ENCODE results near the gene KIF25. TPM values are rescaled to one million over a fixed set of nuclear protein-coding genes. Genes with fewer than 3 reads are reported as not detected.

Gene KIF25
- total RNA-seq, 4 donors from 2014 or later = 0.28 TPM; not detected in 3

DNA sequence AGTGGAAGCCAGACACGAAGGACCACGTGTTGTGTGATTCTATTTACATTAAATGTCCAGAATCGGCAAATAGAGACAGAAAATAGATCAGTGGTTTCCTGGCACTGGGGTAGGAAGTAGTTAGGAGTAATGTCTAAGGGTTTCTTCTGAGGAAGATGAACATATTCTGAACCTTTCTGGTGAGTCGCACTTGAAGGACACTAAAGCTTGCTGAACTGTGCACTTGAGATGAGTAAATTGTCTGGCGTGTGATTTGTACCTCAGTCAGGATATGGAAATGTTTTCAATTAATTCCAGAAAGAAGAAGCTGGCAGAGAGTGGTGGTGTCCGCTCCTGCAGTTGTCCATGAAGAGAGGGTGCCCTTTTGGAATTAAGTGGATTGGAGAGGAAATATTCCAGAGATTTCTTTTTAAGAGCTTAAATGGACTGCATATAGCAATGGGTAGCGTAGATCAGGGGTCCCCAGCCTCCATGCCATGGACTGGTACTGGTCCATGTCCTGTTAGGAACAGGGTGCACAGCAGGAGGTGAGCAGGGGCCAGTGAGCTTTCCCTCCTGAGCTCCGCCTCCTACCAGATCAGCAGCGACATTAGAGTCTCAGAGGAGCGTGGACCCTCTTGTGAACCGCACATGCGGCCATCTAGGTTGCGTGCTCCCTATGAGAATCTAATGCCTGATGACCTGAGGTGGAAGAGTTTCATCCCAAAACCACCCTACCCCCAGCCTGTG, 12.4 kb upstream of the KIF25 start:
- TF ChIP-seq POLR2A (IDR thresholded peaks at IDR 0.05) (no peak), CTCF (IDR thresholded peaks at IDR 0.05) (no peak)
- Histone ChIP-seq H3K27me3 (no peaks in the 10 kb centered on the region), H3K4me3 (no peak overlapping the region), H3K36me3 (no peaks in the 10 kb centered on the region), H3K4me1 (no peaks in the 10 kb centered on the region), H3K9me3 (no peaks in the 10 kb centered on the region), H3K27ac (no peak overlapping the region)
- intact Hi-C loops (cut with DNase I; ENCODE audit: low total_unique reads) = no loop called here
- DNase-seq = no peak

GRCh38 chr6:167985911-167986595, 11.4 kb upstream of the KIF25 start:
- no peak for DNase-seq

DNA sequence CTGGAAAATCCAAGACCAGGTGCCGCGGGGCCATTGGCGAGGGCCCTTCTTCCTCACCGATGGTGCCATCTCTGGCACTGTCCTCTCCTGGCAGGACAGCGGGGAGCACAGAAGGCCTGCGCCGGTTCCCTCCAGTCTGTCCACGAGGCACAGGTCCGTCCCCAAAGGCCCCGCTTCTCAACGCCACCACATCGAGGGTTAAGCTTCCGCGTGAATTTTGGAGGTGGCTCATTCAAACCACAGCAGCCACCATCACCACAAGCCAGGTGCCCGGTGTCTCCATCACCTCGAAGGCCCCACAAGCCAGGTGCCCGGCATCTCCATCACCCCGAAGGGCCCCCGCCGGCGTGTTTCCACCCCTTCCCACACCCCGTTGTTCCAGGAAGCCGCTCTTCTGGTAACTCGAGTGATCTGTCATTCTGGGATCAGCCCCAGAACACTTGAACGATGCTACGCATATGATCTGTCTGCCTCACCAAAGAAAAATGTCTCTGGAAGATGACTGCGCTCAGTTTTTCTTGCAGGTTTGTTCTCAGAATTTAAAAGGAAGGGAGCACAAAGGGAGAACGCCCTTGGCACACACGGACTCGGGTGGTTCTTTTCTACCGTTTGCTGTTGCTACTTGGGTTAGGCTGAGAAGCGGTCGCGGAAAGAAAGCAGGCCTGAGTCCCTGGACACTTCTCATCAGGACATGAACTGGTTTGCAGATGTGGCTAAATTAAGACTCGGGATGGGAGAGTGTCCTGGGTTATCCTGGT, 9.9 kb upstream of the KIF25 start:
- Histone ChIP-seq H3K4me3 (no peak overlapping the region), H3K27me3 (no peaks in the 10 kb centered on the region), H3K36me3 (no peaks in the 10 kb centered on the region), H3K4me1 (no peaks in the 10 kb centered on the region), H3K9me3 (no peaks in the 10 kb centered on the region), H3K27ac (no peak overlapping the region)
- no peak for TF ChIP-seq CTCF (IDR thresholded peaks at IDR 0.05)
- TF ChIP-seq POLR2A (IDR thresholded peaks at IDR 0.05) = no peak
- intact Hi-C loops (cut with DNase I; ENCODE audit: low total_unique reads) = no loop called here
- DNase-seq = no peak

More at GRCh38 chr6:167985911-167986595, 11.4 kb upstream of the KIF25 start:
- Histone ChIP-seq H3K27ac (no peak overlapping the region), H3K4me1 (no peaks in the 10 kb centered on the region), H3K9me3 (no peaks in the 10 kb centered on the region), H3K27me3 (no peaks in the 10 kb centered on the region), H3K4me3 (no peak overlapping the region), H3K36me3 (no peaks in the 10 kb centered on the region)
- TF ChIP-seq CTCF (IDR thresholded peaks at IDR 0.05) (no peak), POLR2A (IDR thresholded peaks at IDR 0.05) (no peak)
- intact Hi-C loops (cut with DNase I; ENCODE audit: low total_unique reads) = no loop called here

GRCh38 chr6:167988154-167988495, 9.3 kb upstream of the KIF25 start:
- intact Hi-C loops (cut with DNase I; ENCODE audit: low total_unique reads) = no loop called here
- no peaks in the 10 kb centered on the region for H3K9me3 ChIP-seq
- no peaks in the 10 kb centered on the region for H3K36me3 ChIP-seq
- no peak overlapping the region for H3K4me3 ChIP-seq
- TF ChIP-seq CTCF (IDR thresholded peaks at IDR 0.05) (no peak), POLR2A (IDR thresholded peaks at IDR 0.05) (no peak)
- DNase-seq = no peak
- no peaks in the 10 kb centered on the region for H3K27me3 ChIP-seq
- no peaks in the 10 kb centered on the region for H3K4me1 ChIP-seq
- no peak overlapping the region for H3K27ac ChIP-seq

Measured in uterus (tissue), 4 donors.